Heart right ventricle (tissue), 16 donors: Measurements from ENCODE around the gene AMIGO1. TPM values are rescaled to one million over a fixed set of nuclear protein-coding genes. Genes with fewer than 3 reads are reported as not detected.
A peak's percentile ranks its signal among the peaks of the same experiment; 100 is the strongest.
"Not testable (repeated sequence)": the region's sequence is repeated elsewhere in the genome, so short reads cannot be mapped to it uniquely, and the experiment has no call there.

Experiments
- ATAC-seq, 8 donors: fragments of 200-7000 bp; cut with Tn5 transposase; one replicate each; pipeline ENCODE4 v1.9.1; 2020; ENCODE audit warnings: mild to moderate bottlenecking in 8 of 8, moderate library complexity in 8 of 8, moderate number of reproducible peaks in 1 of 8
- DNase-seq, 2 donors: peaks; one replicate each; pipeline ENCODE4 v3.0.0-alpha.2; 2020
- H3K27ac ChIP-seq, 10 donors: fragments of 200-600 bp; sonication (generic) in 2 of 10; one replicate each; pipeline versions ENCODE4 v1.5.0 to v1.8.0; 2020 to 2022; ENCODE audit warnings: mild to moderate bottlenecking in 3 of 10
- H3K27me3 ChIP-seq, 7 donors: fragments of 200-600 bp; one replicate each; pipeline ENCODE4 v1.8.0; 2021 to 2022; ENCODE audit warnings: mild to moderate bottlenecking in 2 of 7
- H3K36me3 ChIP-seq, 9 donors: fragments of 200-600 bp; sonication (generic) in 1 of 9; one replicate each; pipeline versions ENCODE4 v1.5.0 to v1.8.0; 2020 to 2022; ENCODE audit warnings: mild to moderate bottlenecking in 2 of 9
- H3K4me1 ChIP-seq, 9 donors: fragments of 200-600 bp; sonication (generic) in 1 of 9; one replicate each; pipeline versions ENCODE4 v1.5.0 to v1.8.0; 2020 to 2022; ENCODE audit warnings: mild to moderate bottlenecking in 4 of 9
- H3K4me3 ChIP-seq, 10 donors: fragments of 200-600 bp; sonication (generic) in 2 of 10; one replicate each; pipeline versions ENCODE4 v1.5.0 to v1.8.0; 2020 to 2022; ENCODE audit warnings: mild to moderate bottlenecking in 7 of 10, moderate library complexity in 2 of 10
- H3K9me3 ChIP-seq, 11 donors: fragments of 200-600 bp in 10 of 11; sonication (generic) in 2 of 11; one replicate each; pipeline versions ENCODE4 v1.5.0 to v1.8.0; 2013 to 2022; ENCODE audit warnings: mild to moderate bottlenecking in 2 of 11, control low read depth in 1 of 11, moderate library complexity in 1 of 11
- WGBS, 2 donors: extraction: QIAGEN DNeasy Blood & Tissue Kit; methylation state at CpG; one replicate each; pipeline ENCODE4 v1.1.7; 2013; ENCODE audit warnings: inconsistent platforms in 1 of 2; 5-methylcytosine and 5-hydroxymethylcytosine counted together
- intact Hi-C, 10 donors: fragments of 100-400 bp; cut with DNase I; formaldehyde crosslinking; loops; one replicate each; pipeline versions ENCODE4 v1.11.1 to v1.14.2; 2022
- polyA plus RNA-seq, 2 donors: library from polyadenylated mRNA; stranded (reverse); fragments of 200-250 nt; gene quantifications; one replicate each; pipeline ENCODE4 v1.2.3, GENCODE V29; 2013
- total RNA-seq, 10 donors: library from RNA; stranded (reverse); fragmentation: NEBNext Ultra II Directional in 3 of 10; extraction: Animal tissue kit (Norgen Biotek cat#: 25700) in 3 of 10; gene quantifications; one replicate each; pipeline versions ENCODE4 v1.2.1 to v1.2.4, GENCODE V29; 2021 to 2023
- TF ChIP-seq, protein P1 (sequence below), 9 donors: fragments of 200-600 bp; sonication (generic) in 2 of 9; IDR thresholded peaks; one replicate each; pipeline versions ENCODE4 v1.5.0 to v1.8.0; 2021 to 2022; ENCODE audit warnings: antibody characterized with exemption in 9 of 9, mild to moderate bottlenecking in 5 of 9, moderate library complexity in 1 of 9
- donor health status: Arrhythmogenic right ventricular cardiomyopathy.
- donor health status: ischemic (EF 13 %, LVEDD 7.1; RV severe dilation, severe dysfunction).
- donor health status: healthy with polysubstance abuse.
- donor health status: DM: no; HTN: yes; CAD: no.
- donor health status: DM: no; HTN: no; CAD: no.
- donor health status: ischemic (EF 25% LVEDD 6.9; RV normal size, moderate dysfunction).
- donor health status: ischemic (EF 25% LVEDD 5.7; RV mildly dilated, moderate dysfunction).
- donor health status: healthy.
- donor health status: DM: yes; HTN: yes; CAD: no.
- donor health status: Ischemic cardiomyopathy.
- donor health status: ischemic (EF 35%, LVEDD 5.7; RV mildly dilated, moderate dysfunction).
- donor health status: nonischemic (EF 11% LVEDD 7.7; RV severe dilation, severe dysfunction).
- donor health status: DM: yes; HTN: yes; CAD: no.
- donor health status: PGD.
- donor health status: ischemic (EF 29% LVEDD 5.4; RV normal size, mild dysfunction).
- donor health status: nonischemic (EF 23%, LVEDD 6.1; RV moderate dilation, normal function).

The AMIGO1 gene
- total and polyA plus RNA-seq, 12 donors = 2.8 to 16.6 (median 14.5) TPM

DNA sequence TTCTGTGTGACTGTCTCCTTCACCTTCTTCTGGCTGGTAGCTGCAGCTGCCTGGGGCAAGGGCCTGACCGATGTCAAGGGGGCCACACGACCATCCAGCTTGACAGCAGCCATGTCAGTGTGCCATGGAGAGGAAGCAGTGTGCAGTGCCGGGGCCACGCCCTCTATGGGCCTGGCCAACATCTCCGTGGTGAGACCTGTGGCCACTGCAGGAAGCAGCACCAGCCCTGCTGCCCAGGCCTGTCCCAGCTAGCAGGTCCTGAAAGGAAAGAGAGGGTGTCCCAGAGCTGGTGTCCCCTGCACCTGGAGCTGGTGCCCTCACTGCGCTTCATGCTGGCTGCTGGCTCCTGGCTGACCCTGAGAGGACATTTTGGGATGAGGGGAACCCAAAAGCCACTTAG is 31.7 kb downstream of the AMIGO1 start:
- peaks cover 0 to 12% (median 0%) of the 10 kb centered on the region in 7 donors for H3K27me3 ChIP-seq
- peaks cover 0 to 31% (median 8%) of the 10 kb centered on the region in 9 donors for H3K36me3 ChIP-seq
- ATAC-seq (no peak), DNase-seq (no peak)
- no peaks in the 10 kb centered on the region for H3K9me3 ChIP-seq
- H3K4me3 ChIP-seq = no peak overlapping the region
- peaks cover 0 to 27% (median 6%) of the 10 kb centered on the region in 9 donors for H3K4me1 ChIP-seq
- intact Hi-C loops = no loop called here
- H3K27ac ChIP-seq = no peak overlapping the region
- TF ChIP-seq, protein P1, sequence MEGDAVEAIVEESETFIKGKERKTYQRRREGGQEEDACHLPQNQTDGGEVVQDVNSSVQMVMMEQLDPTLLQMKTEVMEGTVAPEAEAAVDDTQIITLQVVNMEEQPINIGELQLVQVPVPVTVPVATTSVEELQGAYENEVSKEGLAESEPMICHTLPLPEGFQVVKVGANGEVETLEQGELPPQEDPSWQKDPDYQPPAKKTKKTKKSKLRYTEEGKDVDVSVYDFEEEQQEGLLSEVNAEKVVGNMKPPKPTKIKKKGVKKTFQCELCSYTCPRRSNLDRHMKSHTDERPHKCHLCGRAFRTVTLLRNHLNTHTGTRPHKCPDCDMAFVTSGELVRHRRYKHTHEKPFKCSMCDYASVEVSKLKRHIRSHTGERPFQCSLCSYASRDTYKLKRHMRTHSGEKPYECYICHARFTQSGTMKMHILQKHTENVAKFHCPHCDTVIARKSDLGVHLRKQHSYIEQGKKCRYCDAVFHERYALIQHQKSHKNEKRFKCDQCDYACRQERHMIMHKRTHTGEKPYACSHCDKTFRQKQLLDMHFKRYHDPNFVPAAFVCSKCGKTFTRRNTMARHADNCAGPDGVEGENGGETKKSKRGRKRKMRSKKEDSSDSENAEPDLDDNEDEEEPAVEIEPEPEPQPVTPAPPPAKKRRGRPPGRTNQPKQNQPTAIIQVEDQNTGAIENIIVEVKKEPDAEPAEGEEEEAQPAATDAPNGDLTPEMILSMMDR (IDR thresholded peaks at IDR 0.05) = no peak
- 75 to 80% methylated on average over 6 of the region's 6 CpGs for WGBS, 2 donors

GRCh38 chr1:109476825-109477224 is 32.7 kb downstream of the AMIGO1 start:
- Histone ChIP-seq H3K27ac (no peak overlapping the region), H3K4me1 (peaks cover 0 to 27% (median 6%) of the 10 kb centered on the region in 9 donors), H3K9me3 (no peaks in the 10 kb centered on the region), H3K27me3 (peaks cover 0 to 15% (median 0%) of the 10 kb centered on the region in 7 donors), H3K4me3 (no peak overlapping the region), H3K36me3 (peaks cover 0 to 31% (median 8%) of the 10 kb centered on the region in 9 donors)
- DNase-seq (no peak), ATAC-seq (no peak)
- WGBS, 2 donors = 94 to 95% methylated on average over 8 of the region's 8 CpGs
- TF ChIP-seq, protein P1 (IDR thresholded peaks at IDR 0.05) = no peak
- intact Hi-C loops = no loop called here

DNA sequence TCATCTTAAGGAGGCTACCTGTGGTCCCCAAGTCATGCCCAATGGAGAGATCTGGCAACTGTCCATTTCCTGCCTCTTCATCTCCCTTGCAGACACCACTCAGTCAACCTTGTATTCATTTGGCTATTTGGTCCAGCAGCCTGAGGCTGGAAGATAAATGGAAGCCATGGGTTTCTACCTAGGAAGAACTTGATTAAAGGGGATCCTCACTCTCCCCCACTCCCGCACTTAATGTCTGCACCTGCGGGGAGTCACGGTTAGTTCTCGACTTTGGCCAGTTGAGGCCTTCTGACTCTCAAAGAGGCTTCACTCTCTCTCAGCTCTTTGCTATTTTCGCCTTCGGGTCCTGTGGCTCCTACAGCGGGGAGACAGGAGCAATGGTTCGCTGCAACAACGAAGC is 34.3 kb downstream of the AMIGO1 start:
- Histone ChIP-seq H3K27ac (no peak overlapping the region), H3K27me3 (peaks cover 0 to 30% (median 0%) of the 10 kb centered on the region in 7 donors), H3K4me1 (peaks cover 0 to 27% (median 6%) of the 10 kb centered on the region in 9 donors), H3K36me3 (peaks cover 0 to 29% (median 8%) of the 10 kb centered on the region in 9 donors), H3K9me3 (no peaks in the 10 kb centered on the region), H3K4me3 (no peak overlapping the region)
- WGBS, 2 donors = 84 to 86% methylated on average over 9 of the region's 9 CpGs
- ATAC-seq (no peak), DNase-seq (no peak)
- TF ChIP-seq, protein P1 (IDR thresholded peaks at IDR 0.05) = no peak
- intact Hi-C loops = no loop called here

GRCh38 chr1:109474697-109475096 is 34.8 kb downstream of the AMIGO1 start:
- intact Hi-C loops = no loop called here
- Histone ChIP-seq H3K9me3 (no peaks in the 10 kb centered on the region), H3K27me3 (peaks cover 0 to 36% (median 0%) of the 10 kb centered on the region in 7 donors), H3K27ac (no peak overlapping the region), H3K4me3 (no peak overlapping the region), H3K36me3 (peaks cover 0 to 23% (median 4%) of the 10 kb centered on the region in 9 donors), H3K4me1 (peaks cover 0 to 27% (median 6%) of the 10 kb centered on the region in 9 donors)
- ATAC-seq (peak in 6 of 8 donors; percentile 46 to 78 (median 52)), DNase-seq (no peak)
- 43% methylated on average over 1 of the region's 1 CpG for WGBS, 2 donors
- TF ChIP-seq, protein P1 (IDR thresholded peaks at IDR 0.05) = no peak

DNA sequence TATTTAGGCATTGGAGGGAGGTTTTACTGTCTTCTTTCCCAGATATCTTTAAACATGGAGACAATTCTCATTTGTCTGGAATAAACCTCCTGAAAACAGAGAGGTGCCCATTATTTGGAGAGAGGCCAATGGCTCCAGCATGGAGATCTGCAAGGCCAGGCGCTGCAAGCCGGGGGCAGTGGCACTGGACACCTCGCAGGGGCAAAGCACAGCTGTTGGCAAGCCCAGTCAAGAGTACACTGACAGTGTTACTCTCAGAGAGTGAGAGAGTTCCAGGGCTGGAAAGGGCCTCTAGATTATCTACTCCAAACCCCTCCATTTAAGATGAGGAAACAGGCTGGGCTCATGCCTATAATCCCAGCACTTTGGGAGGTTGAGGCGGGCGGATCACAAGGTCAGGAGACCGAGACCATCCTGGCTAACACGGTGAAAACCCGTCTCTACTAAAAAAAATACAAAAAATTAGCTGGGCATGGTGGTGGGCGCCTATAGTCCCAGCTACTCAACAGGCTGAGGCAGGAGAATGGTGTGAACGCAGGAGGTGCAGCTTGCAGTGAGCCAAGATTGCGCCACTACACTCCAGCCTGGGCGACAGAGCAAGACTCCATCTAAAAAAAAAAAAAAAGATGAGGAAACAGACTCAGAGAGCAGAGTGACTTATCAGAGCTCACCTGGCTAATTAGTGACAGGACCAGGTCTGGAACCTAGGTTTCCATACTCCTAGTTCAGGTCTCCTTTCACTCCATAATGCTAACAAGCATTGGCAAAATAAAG is 36.1 kb downstream of the AMIGO1 start:
- H3K4me3 ChIP-seq, DNase-seq, H3K9me3 ChIP-seq, intact Hi-C loops: not testable (repeated sequence)
- peaks cover 0 to 19% (median 4%) of the 10 kb centered on the region in 9 donors for H3K36me3 ChIP-seq
- H3K27ac ChIP-seq = peak overlapping the region in 2 of 10 donors; percentile 26 to 31
- H3K27me3 ChIP-seq = peaks cover 0 to 48% (median 4%) of the 10 kb centered on the region in 7 donors
- peaks cover 0 to 27% (median 6%) of the 10 kb centered on the region in 9 donors for H3K4me1 ChIP-seq
- WGBS, 2 donors = 82% methylated on average over 12 of the region's 12 CpGs
- peak in 4 of 8 donors; percentile 28 to 66 (median 48) for ATAC-seq
